GM21619 (cell line): ENCODE results near the gene AGPAT2.

Experiments used
- ATAC-seq: cut with Tn5 transposase; IDR thresholded peaks from one replicate; pipeline ENCODE4 v1.9.1; 2021; ENCODE audit not compliant: unreplicated experiment

AGPAT2 gene

DNA sequence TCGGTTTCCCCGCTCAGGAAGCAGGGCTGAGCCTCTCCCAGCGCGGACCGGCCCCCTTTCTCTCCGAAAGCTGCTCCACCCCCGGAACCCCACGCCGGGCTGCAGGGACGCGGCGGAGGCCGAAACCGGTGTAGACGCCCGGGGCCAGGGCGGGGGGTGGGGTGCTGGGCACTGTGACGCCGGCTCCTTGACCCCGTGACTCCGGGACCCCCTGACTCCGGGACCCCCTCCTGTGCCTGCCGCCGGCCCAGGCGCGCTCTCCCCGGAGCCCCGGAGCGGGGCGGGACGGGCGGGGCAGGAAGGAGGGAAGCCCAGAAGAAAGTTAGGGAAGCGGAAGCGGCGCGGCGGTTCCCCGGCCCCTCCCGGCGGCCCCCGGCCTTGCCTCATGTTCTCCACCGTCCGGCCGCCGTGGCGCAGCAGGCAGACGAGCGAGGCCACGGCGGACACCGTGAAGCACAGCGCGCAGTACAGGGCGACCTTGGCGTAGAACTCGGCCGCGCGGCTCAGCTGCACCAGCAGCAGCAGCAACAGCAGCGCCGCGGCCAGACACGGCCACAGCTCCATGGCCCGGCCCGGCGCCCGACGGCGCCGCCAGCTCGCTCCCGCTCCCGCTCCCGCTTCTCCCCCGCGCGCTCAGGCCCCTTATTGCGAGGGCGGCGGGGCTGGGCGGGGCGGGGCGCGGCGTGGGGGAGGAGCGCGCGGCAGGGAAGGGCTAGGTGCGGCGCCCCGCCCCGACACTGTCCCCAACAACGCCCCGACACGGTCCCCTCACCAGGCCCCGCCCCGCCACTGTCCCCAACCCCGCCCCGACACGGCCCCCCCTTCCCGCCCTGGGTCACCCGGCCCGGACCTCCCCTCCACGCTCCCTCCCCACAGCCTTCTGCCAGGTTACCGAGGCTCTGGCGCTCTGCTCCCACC is at the start of gene AGPAT2:
TSS of gene AGPAT2 (minus strand) at position 664 of the 918 bp plus-strand sequence. CDS start at position 564, 100 bp downstream.
- peak; percentile 50 for ATAC-seq

GRCh38 chr9:136735812-136736480 is 48.7 kb upstream of the AGPAT2 start:
- ATAC-seq, result no peak

- ATAC-seq, result no peak
Observed at GRCh38 chr9:136734837-136735496, 47.7 kb upstream of the AGPAT2 start.

- no peak for ATAC-seq
Observed at GRCh38 chr9:136733611-136734010, 46.4 kb upstream of the AGPAT2 start.

DNA sequence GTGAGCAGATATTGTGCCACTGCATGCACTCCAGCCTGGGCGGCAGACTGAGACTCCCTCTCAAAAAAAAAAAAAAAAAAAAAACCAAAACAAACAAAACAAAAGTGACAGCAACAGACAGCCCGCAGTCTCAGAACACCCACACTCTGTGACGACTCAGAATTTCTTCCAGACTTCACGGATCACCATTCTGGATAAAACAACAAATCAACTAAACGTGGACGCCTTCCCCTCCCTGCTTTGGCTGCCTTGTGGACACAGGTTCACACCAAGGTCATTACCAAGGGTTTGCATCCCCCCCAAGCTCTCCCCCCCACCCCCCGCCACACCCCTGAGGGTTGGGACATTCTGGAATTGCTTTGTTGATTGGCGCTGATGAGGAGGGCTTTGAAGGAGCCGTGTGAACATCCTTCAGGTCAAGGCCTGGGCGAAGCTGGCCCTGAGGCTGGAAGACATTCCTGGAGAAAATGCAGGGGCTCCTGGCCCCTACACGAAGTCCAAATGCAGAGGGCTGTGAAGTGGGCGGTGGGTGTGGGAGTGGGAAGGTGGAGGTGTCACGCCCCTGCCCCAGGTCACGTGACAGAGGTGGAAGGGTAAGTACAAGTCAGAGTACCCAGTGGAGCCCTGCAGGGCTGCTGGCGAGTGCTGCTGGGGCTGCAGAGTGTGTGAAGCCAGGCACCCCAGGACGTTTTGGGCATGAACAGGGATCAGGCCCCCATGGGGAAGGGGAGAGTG is 45.4 kb upstream of the AGPAT2 start:
- ATAC-seq, result no peak

GRCh38 chr9:136729926-136730325 is 42.7 kb upstream of the AGPAT2 start:
- ATAC-seq, result no peak

GRCh38 chr9:136729144-136729543 is 41.9 kb upstream of the AGPAT2 start:
- ATAC-seq, result no peak

DNA sequence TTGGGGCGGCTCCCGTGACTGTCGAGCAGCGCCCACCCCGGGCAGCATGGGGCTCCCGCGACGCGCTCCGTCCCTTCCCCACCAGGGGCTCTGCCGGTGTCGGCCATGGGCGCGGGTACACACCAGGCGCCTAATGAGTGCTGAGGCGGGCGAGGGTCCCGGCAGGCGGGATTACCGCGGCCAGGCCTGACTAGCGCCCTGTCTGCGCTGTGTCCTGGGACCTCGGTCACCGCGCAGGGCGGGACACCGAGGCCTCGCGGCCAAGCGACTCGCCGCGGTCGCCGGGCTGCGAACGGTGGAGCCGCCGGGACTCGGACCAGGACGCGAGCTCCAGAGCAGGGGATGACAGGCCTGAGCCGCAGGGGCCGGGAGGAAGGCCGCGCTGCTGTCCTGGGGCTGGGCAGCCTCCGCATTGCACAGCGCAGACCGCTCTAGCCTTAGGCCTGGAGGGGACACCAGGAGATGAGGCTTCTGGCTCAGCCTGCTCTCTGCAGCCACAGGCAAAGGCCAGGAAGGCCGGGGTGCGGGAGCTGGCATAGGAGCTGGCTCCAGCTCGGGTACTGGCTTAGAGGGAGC is 41.4 kb upstream of the AGPAT2 start:
- ATAC-seq, result peak; percentile 30

DNA sequence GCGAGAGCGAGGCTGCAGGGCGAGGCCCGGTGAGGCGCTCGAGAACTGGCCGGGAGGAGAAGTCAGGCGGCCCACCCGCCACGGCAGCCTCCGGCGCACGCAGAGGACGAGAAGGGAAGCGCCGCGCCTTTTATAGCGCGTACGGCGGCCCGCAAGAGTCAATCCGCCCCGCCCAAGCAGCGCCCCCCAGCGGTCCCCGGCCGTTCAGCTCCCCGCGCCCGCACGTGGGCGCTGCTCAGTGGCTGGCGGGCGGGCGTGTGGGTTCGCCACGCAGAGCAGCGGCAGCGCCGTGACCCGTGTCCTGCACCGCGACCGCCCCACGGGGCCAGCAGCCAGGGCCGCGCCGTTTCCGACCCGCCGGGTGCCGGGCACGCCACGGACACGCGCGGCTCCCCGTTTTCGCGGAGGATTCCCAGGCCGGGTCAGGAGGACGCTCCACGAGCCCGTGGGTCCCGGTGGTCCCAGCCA is 40.9 kb upstream of the AGPAT2 start:
- ATAC-seq, result peak; percentile 54

DNA sequence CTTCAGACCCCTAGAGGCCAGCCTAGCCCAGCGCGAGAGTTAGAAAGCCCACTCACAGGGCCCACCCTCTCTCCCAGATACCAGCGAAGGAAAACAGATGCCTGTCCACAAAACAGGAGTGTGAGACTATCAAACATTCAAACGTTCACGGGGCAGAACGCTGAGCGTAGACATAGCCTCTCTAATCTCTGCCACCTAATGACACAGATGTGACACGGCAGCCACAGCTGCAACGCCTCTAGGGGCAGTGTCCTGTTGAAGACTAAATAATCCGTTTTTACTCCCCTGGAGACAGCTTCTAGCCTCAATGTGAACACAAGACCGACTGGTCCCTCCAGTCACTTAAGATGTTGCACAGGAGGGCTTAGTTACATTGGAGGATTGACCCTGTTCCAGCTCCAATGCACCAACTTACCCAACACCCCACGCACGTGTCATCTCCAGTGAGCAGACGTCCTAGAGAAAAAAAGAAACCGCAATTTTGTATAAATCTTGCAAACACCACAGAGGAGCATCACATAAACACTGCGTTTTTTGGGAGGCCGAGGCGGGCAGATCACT is 39.5 kb upstream of the AGPAT2 start:
- ATAC-seq, result no peak

DNA sequence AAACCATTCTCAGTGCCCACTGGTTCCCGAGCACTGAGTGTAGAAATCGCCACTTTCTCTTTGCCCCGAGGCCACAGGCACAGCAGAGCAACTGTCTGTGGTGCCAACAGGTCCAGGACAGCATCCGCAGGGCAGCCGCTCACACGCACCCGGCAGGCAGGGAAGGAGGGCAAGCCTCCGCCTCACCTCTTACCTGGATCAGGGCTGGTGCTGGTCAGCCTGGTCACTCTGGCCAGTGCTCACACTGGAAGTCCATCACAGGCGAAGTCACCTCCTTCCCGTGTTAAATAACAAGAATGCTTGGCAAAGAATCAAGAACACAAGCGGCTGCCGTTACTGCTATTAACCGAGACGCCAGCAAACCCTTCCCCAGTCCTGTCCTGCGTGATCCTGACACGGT is 38.9 kb upstream of the AGPAT2 start:
- ATAC-seq, result no peak

DNA sequence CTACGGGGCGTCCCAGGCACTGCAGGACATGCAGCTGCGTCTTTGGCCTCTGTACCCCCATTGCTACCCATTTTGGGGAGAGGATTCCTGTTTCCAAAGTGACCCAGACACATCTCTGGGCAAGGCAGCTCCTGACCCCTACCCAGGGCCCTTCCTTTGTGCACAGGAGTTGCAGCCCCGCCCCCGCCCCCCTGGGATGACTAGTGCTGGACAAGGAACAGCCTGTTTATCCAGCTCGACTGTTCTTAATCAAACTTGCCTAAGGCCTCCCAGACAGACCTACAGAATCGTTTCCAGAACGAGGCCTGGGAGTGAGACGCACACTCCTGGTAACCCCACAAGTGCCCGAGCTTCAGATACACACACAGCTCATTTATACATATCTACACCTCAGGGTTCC is 38.4 kb upstream of the AGPAT2 start:
- no peak for ATAC-seq

DNA sequence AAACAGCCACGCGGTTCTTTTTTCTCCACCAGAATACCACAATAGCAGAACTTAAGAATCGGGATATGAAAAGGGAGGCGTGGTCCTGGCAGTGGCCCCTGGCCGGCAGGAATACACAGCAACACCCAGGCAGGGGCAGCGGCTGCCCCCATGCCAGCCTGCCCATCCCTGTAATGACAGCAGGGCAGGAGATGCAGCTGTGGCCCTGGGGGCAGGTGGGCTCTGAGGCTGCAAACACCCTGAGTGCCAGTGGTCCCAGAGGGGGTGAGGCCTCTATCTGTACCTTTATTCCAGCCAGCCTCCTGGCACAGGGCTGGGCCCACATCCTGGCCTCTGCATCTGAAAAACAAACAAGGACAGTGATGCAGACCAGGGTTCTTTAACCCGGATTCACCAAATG is 37.5 kb upstream of the AGPAT2 start:
- ATAC-seq, result no peak

DNA sequence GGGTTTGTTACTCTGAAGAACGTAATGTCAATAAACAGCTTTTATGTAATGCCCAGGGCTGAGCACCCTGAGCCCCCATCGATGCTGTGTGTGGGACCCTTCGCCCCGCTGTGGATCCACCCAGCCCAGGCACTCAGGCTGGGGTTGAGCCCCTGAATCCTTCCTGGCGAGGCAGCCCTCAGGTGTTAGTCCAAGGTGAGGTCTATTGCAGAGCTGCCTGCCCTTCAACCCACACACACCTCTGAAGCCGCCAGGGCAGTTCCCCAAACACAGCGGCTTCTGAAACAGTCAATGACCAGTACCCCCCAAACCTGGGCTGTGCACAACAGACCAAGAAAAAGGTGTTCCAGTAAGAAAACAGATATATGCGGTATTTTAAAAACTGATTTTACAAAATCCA is 36.7 kb upstream of the AGPAT2 start:
- ATAC-seq, result no peak

DNA sequence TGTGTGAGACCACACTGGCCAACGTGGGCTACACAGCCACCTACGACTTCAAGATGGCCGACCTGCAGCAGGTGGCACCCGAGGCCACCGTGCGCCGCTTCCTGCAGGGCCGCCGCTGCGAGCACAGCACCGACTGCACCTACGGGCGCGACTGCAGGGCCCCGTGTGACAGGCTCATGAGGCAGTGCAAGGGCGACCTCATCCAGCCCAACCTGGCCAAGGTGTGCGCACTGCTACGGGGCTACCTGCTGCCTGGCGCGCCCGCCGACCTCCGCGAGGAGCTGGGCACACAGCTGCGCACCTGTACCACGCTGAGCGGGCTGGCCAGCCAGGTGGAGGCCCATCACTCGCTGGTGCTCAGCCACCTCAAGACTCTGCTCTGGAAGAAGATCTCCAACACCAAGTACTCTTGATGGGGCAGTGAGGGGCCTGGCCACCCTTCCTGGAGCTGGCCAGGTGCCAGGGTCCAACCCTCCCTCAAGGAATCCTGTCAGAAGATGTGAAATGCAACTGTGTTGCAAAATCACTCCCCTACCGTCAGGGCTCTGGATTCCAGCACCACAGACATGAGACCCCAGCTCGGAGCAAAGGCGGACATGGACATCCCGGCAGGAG is 36.2 kb upstream of the AGPAT2 start:
- ATAC-seq, result no peak

- ATAC-seq, result no peak
Observed at GRCh38 chr9:136722969-136723356, 35.7 kb upstream of the AGPAT2 start.

DNA sequence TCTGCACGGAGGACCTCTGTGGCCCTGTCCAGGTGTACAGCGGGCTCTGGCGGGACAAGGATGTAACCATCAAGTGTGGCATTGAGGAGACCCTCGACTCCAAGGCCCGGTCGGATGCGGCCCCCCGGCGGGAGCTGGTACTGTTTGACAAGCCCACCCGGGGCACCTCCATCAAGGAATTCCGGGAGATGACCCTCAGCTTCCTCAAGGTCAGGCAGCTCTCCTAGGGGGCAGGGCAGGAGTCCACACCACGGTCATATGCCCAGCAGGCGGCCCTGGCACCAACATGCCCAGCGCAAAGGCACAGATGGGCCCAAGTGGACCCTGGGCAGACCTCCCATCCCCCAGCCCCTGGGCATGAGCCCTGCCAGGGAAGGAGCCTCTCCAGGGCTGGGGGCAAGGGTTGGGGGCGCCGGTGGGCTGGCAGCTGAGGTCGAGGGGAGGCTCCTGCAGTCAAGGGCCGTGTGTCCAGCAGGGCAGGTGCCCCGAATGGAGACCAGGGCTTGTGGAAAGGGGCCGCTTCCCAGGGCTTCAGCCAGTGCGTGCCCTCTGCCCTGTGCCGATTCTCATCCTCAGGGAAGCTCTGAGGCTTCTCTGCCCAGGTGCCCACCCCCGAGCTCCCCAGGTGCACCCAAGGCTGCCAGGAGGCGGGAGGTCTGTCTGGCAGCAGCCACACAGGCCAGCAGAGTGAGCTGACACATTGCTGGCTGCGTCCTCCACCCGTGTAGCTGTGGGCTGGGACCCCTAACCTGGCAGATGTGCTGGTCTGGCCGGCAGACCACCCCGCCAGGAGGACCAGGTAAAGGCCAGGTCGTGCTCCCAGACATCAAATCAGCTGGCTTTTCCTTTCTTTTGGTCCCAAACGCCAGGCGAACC is 35.1 kb upstream of the AGPAT2 start:
- ATAC-seq, result no peak

DNA sequence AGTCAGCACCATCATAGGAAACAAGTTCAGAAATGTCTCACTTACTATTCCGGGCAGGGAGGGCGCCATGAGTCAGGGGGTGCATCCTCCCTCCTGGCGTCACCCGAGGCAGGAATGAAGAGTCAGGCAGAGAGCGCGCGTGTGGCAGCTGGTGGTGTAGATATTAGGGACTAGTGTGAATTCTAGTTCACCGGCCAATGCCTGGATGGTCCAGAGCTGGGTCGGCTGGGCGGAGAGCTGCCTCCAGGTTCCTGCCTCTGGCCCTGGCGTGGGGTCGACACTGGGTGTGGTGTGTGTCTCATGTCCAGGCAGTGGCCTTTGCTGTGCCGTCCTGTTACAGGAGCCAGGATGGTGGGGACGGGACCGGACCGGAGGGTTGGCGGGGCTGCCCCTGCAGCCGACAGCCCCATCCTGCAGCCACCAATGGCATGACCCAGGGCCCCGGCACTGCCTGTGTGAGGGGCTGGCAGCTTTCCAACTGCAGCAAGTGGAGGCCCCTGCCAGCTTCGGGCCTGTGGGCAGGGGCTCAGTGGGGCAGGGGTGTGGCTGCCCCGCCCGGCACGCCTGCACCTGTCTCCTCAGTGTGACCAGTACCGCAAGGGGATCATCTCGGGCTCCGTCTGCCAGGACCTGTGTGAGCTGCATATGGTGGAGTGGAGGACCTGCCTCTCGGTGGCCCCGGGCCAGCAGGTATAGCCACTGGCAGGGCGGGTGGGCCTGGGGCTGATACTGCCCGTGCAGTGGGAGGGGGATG is 34.3 kb upstream of the AGPAT2 start:
- no peak for ATAC-seq
